PC-3 (cell line): ENCODE data around the gene TMSB4X. TPM values are rescaled to one million over a fixed set of nuclear protein-coding genes. Genes with fewer than 3 reads are reported as not detected.

Experiments
- ATAC-seq: fragments of 200-7000 bp; cut with Tn5 transposase; 2 replicates; pipeline ENCODE4 v1.9.1; 2020; ENCODE audit warnings: mild to moderate bottlenecking, moderate library complexity
- BruUV-seq: library from RNA; stranded (reverse); fragments of 400-500 nt; replicated peaks from 2 replicates; lab custom pipeline; 2021; lab: Mats Ljungman, UMichigan
- CTCF ChIA-PET: fragments of 300-600 bp; sonication (Branson Sonifier 250); formaldehyde crosslinking; loops from one replicate; lab custom pipeline; 2022; ENCODE audit warnings: antibody characterized with exemption; lab: Charles Lee
- POLR2A ChIA-PET: fragments of 300-600 bp; sonication (Branson Sonifier 250); formaldehyde crosslinking; loops from one replicate; lab custom pipeline; 2022; ENCODE audit warnings: antibody characterized with exemption; ENCODE audit not compliant: unreplicated experiment; lab: Charles Lee
- DNase-seq: peaks from one replicate; pipeline ENCODE4 v3.0.0-alpha.2; 2015
- H2AFZ ChIP-seq: fragments of 300-600 bp; sonication (generic); 2 replicates; pipeline ENCODE4 v1.6.0; 2016; ENCODE audit warnings: antibody characterized with exemption, low read length
- H3F3A ChIP-seq: fragments of 300-600 bp; sonication (generic); one replicate; pipeline ENCODE4 v1.6.0; 2017; ENCODE audit warnings: antibody characterized with exemption, low read length, control low read depth, mild to moderate bottlenecking; ENCODE audit not compliant: unreplicated experiment
- H3K27ac ChIP-seq: fragments of 300-600 bp; sonication (generic); 2 replicates; pipeline ENCODE4 v1.5.1; 2016; ENCODE audit warnings: mild to moderate bottlenecking, low read length
- H3K27me3 ChIP-seq: fragments of 300-600 bp; sonication (generic); 2 replicates; pipeline ENCODE4 v1.6.1; 2016; ENCODE audit warnings: low read length, mixed read lengths
- H3K36me3 ChIP-seq: fragments of 300-600 bp; sonication (generic); 2 replicates; pipeline ENCODE4 v1.6.1; 2016; ENCODE audit warnings: low read depth, mixed run types, low read length, mixed read lengths
- H3K4me1 ChIP-seq: fragments of 300-600 bp; sonication (generic); 2 replicates; pipeline ENCODE4 v1.5.1; 2016; ENCODE audit warnings: low read length; ENCODE audit not compliant: insufficient read depth
- H3K4me2 ChIP-seq: fragments of 300-600 bp; sonication (generic); 2 replicates; pipeline ENCODE4 v1.6.0; 2016; ENCODE audit warnings: low read length
- H3K4me3 ChIP-seq: fragments of 300-600 bp; sonication (generic); 2 replicates; pipeline ENCODE4 v1.5.1; 2016; ENCODE audit warnings: mild to moderate bottlenecking, low read length, mixed read lengths
- H3K79me2 ChIP-seq: fragments of 300-600 bp; sonication (generic); 2 replicates; pipeline ENCODE4 v1.6.1; 2017; ENCODE audit warnings: low read length, mixed read lengths
- H3K9ac ChIP-seq: fragments of 300-600 bp; sonication (generic); 2 replicates; pipeline ENCODE4 v1.6.0; 2016; ENCODE audit warnings: mild to moderate bottlenecking, low read length
- H3K9me2 ChIP-seq: fragments of 300-600 bp; sonication (generic); replicated peaks from 2 replicates; pipeline ENCODE4 v1.6.1; 2016; ENCODE audit warnings: mixed run types, low read length, mixed read lengths
- H3K9me3 ChIP-seq: fragments of 300-600 bp; sonication (generic); 2 replicates; pipeline ENCODE4 v1.6.1; 2016; ENCODE audit warnings: low read length, mixed read lengths
- H4K20me1 ChIP-seq: fragments of 300-600 bp; sonication (generic); 2 replicates; pipeline ENCODE4 v1.6.1; 2016; ENCODE audit warnings: low read length, mixed read lengths
- CTCF ChIP-seq: fragments of 300-600 bp; sonication (generic); conservative IDR thresholded peaks from 2 replicates; pipeline ENCODE4 v1.5.1; 2017; ENCODE audit warnings: antibody characterized with exemption, low read depth, mild to moderate bottlenecking, low read length
- EZH2 ChIP-seq: fragments of 300-600 bp; sonication (generic); IDR thresholded peaks from one replicate; pipeline ENCODE4 v1.6.1; 2017; ENCODE audit warnings: antibody characterized with exemption, mild to moderate bottlenecking, low read length; ENCODE audit not compliant: unreplicated experiment
- EZH2phosphoT487 ChIP-seq: fragments of 300-600 bp; sonication (generic); IDR thresholded peaks from 2 replicates; pipeline ENCODE4 v1.6.1; 2018; ENCODE audit warnings: mild to moderate bottlenecking, antibody characterized with exemption, low read length, borderline replicate concordance
- intact Hi-C: fragments of 100-400 bp; cut with micrococcal nuclease; formaldehyde crosslinking; loops from 2 replicates; pipeline ENCODE4 v1.9.0; 2023
- total RNA-seq: library from RNA; depleted of rRNA; stranded (reverse); fragments of >200 nt; gene quantifications from 2 replicates; pipeline ENCODE4 v1.2.3, GENCODE V29; 2014

TMSB4X gene
- total RNA-seq, 1 experiment from 2014 or later = 2,159 TPM

- TF ChIP-seq EZH2 = no peak
- TF ChIP-seq EZH2phosphoT487 = no peak
- no peak for TF ChIP-seq CTCF
- Histone ChIP-seq H3K4me2 (no peak overlapping the region), H3K79me2 (no peaks in the 10 kb centered on the region), H3K4me3 (no peak overlapping the region), H3F3A (no peaks in the 10 kb centered on the region), H3K4me1 (peaks cover 25% of the 10 kb centered on the region), H4K20me1 (no peaks in the 10 kb centered on the region), H3K27me3 (no peaks in the 10 kb centered on the region), H2AFZ (no peak overlapping the region), H3K9ac (no peak overlapping the region), H3K27ac (no peak overlapping the region), H3K36me3 (no peaks in the 10 kb centered on the region), H3K9me3 (no peaks in the 10 kb centered on the region), H3K9me2 (no peaks in the 10 kb centered on the region)
- intact Hi-C loops = loop anchor here (5.0 kb wide), 1 partner anchor 39 kb away; no protein-coding TSS in a partner anchor
- no TSS peak for BruUV-seq
- DNase-seq (no peak), ATAC-seq (no peak)
- ChIA-PET POLR2A (no interaction called here), CTCF (no interaction called here)
Measured at GRCh38 chrX:12948495-12948894, 26.4 kb upstream of the TMSB4X start.

- TF ChIP-seq EZH2 (no peak), CTCF (no peak), EZH2phosphoT487 (no peak)
- Histone ChIP-seq H3K9ac (no peak overlapping the region), H3F3A (no peaks in the 10 kb centered on the region), H3K27ac (no peak overlapping the region), H3K27me3 (no peaks in the 10 kb centered on the region), H3K79me2 (no peaks in the 10 kb centered on the region), H2AFZ (no peak overlapping the region), H3K36me3 (no peaks in the 10 kb centered on the region), H3K4me1 (peaks cover 25% of the 10 kb centered on the region), H3K9me2 (no peaks in the 10 kb centered on the region), H3K4me2 (no peak overlapping the region), H3K9me3 (no peaks in the 10 kb centered on the region), H4K20me1 (no peaks in the 10 kb centered on the region), H3K4me3 (no peak overlapping the region)
- ChIA-PET POLR2A (no interaction called here), CTCF (interaction anchor here (0.5 kb wide), 1 partner anchor 171 kb away, joined by 4 read pairs; no protein-coding TSS in a partner anchor)
- intact Hi-C loops = loop anchor here (5.0 kb wide), 1 partner anchor 38 kb away; no protein-coding TSS in a partner anchor
- ATAC-seq = no peak
- BruUV-seq = no TSS peak
- DNase-seq = no peak
Measured at GRCh38 chrX:12949205-12949926, 25.5 kb upstream of the TMSB4X start.
